IMR-90 (cell line): Measurements from ENCODE around the gene LARP1. TPM values are rescaled to one million over a fixed set of nuclear protein-coding genes. Genes with fewer than 3 reads are reported as not detected.

Source experiments
- ATAC-seq: fragments of 200-7000 bp; cut with Tn5 transposase; 2 replicates; pipeline ENCODE4 v1.9.1; 2020; ENCODE audit warnings: low read depth, mild to moderate bottlenecking, moderate library complexity
- BruUV-seq: library from RNA; stranded (reverse); fragments of 400-500 nt; replicated peaks from 2 replicates; lab custom pipeline; 2021; lab: Mats Ljungman, UMichigan
- CTCF ChIA-PET: fragments of 300-600 bp; formaldehyde crosslinking; extraction: SDS; loops from one replicate; lab custom pipeline; 2021; ENCODE audit warnings: antibody characterized with exemption; lab: Yijun Ruan, JAX
- POLR2A ChIA-PET: fragments of 300-600 bp; sonication (Branson Sonifier 250); formaldehyde crosslinking; loops from one replicate; lab custom pipeline; 2022; ENCODE audit warnings: antibody characterized with exemption; ENCODE audit not compliant: unreplicated experiment; lab: Charles Lee
- DNase-seq: peaks from one replicate; pipeline ENCODE4 v3.0.0; 2013
- H2AFZ ChIP-seq: replicated peaks from 2 replicates; pipeline ENCODE3; 2013; ENCODE audit warnings: low read length, mild to moderate bottlenecking; ENCODE audit not compliant: poor library complexity
- H2AK5ac ChIP-seq: 2 replicates; pipeline ENCODE4 v1.6.1; 2013; ENCODE audit warnings: low read depth, low read length, inconsistent platforms
- H2AK9ac ChIP-seq: replicated peaks from 2 replicates; pipeline ENCODE3; 2013; ENCODE audit warnings: mild to moderate bottlenecking, low read depth, low read length, moderate library complexity; ENCODE audit not compliant: poor library complexity
- H2BK120ac ChIP-seq: 2 replicates; pipeline ENCODE4 v1.6.1; 2013; ENCODE audit warnings: low read depth, low read length, inconsistent platforms
- H2BK15ac ChIP-seq: 3 replicates; pipeline ENCODE4 v1.6.1; 2013; ENCODE audit warnings: low read depth, low read length, inconsistent platforms
- H2BK20ac ChIP-seq: 2 replicates; pipeline ENCODE4 v1.6.1; 2013; ENCODE audit warnings: low read depth, mild to moderate bottlenecking, inconsistent platforms, low read length, moderate library complexity
- H2BK5ac ChIP-seq: 2 replicates; pipeline ENCODE4 v1.6.1; 2013; ENCODE audit warnings: mild to moderate bottlenecking, low read depth, low read length, inconsistent platforms; ENCODE audit not compliant: poor library complexity, severe bottlenecking
- H3K14ac ChIP-seq: replicated peaks from 2 replicates; pipeline ENCODE4 v1.6.1; 2013; ENCODE audit warnings: low read depth, low read length, inconsistent platforms
- H3K18ac ChIP-seq: 2 replicates; pipeline ENCODE4 v1.6.1; 2013; ENCODE audit warnings: low read depth, low read length, control low read depth
- H3K23ac ChIP-seq: 2 replicates; pipeline ENCODE4 v1.6.1; 2013; ENCODE audit warnings: low read depth, low read length, inconsistent platforms
- H3K27ac ChIP-seq: 2 replicates; pipeline ENCODE4 v1.5.1; 2013; ENCODE audit warnings: mild to moderate bottlenecking, control low read depth, low read length; ENCODE audit not compliant: insufficient read depth
- H3K27me3 ChIP-seq: 2 replicates; pipeline ENCODE4 v1.6.1; 2013; ENCODE audit warnings: low read length; ENCODE audit not compliant: control insufficient read depth, insufficient read depth
- H3K36me3 ChIP-seq: 2 replicates; pipeline ENCODE4 v1.6.1; 2013; ENCODE audit warnings: low read length, mixed read lengths; ENCODE audit not compliant: control insufficient read depth, insufficient read depth
- H3K4ac ChIP-seq: 2 replicates; pipeline ENCODE4 v1.6.1; 2013; ENCODE audit warnings: low read depth, low read length, inconsistent platforms
- H3K4me1 ChIP-seq: 2 replicates; pipeline ENCODE4 v1.6.1; 2013; ENCODE audit warnings: low read length, mixed read lengths; ENCODE audit not compliant: control insufficient read depth, insufficient read depth
- H3K4me2 ChIP-seq: 2 replicates; pipeline ENCODE4 v1.6.1; 2013; ENCODE audit warnings: low read depth, mild to moderate bottlenecking, control low read depth, low read length, moderate library complexity
- H3K4me3 ChIP-seq: 2 replicates; pipeline ENCODE4 v1.5.1; 2013; ENCODE audit warnings: low read depth, mild to moderate bottlenecking, control low read depth, low read length, moderate library complexity; ENCODE audit not compliant: insufficient read depth
- H3K56ac ChIP-seq: 2 replicates; pipeline ENCODE4 v1.6.1; 2013; ENCODE audit warnings: low read length, inconsistent platforms; ENCODE audit not compliant: insufficient read depth; ENCODE audit errors: extremely low read depth
- H3K79me1 ChIP-seq, 2 experiments: 2 replicates each; pipeline ENCODE4 v1.6.1; 2013; ENCODE audit warnings: low read length in 2 of 2, inconsistent platforms in 1 of 2, low read depth in 1 of 2
- H3K9ac ChIP-seq: 2 replicates; pipeline ENCODE4 v1.6.1; 2013; ENCODE audit warnings: low read depth, low read length, control low read depth
- H3K9me1 ChIP-seq: 2 replicates; pipeline ENCODE4 v1.6.1; 2013; ENCODE audit warnings: low read length, inconsistent platforms; ENCODE audit not compliant: insufficient read depth
- H3K9me3 ChIP-seq: 2 replicates; pipeline ENCODE4 v1.6.1; 2013; ENCODE audit warnings: low read length; ENCODE audit not compliant: control insufficient read depth, insufficient read depth
- H4K20me1 ChIP-seq: 2 replicates; pipeline ENCODE4 v1.6.1; 2013; ENCODE audit warnings: low read length, inconsistent platforms; ENCODE audit not compliant: insufficient read depth
- H4K5ac ChIP-seq: 2 replicates; pipeline ENCODE4 v1.6.1; 2013; ENCODE audit warnings: mild to moderate bottlenecking, low read depth, low read length, control low read depth
- H4K8ac ChIP-seq, 2 experiments: 2 replicates each; pipeline ENCODE4 v1.6.1; 2013; ENCODE audit warnings: low read depth in 2 of 2, low read length in 2 of 2, control low read depth in 1 of 2, inconsistent platforms in 1 of 2
- H4K91ac ChIP-seq: 2 replicates; pipeline ENCODE4 v1.6.1; 2013; ENCODE audit warnings: low read depth, low read length, inconsistent platforms; ENCODE audit not compliant: insufficient read depth
- RFX5 ChIP-seq: IDR thresholded peaks from 2 replicates; pipeline ENCODE4 v1.8.0; 2012; ENCODE audit warnings: low read depth, mild to moderate bottlenecking, low read length, moderate library complexity
- SMC3 ChIP-seq: fragments of 150-350 bp; IDR thresholded peaks from 2 replicates; pipeline ENCODE4 v1.6.1; 2016; ENCODE audit warnings: low read depth, mild to moderate bottlenecking, antibody characterized with exemption, low read length, moderate library complexity
- WGBS, 2 experiments: methylation state at CpG; one replicate each; pipeline versions ENCODE4 v1.1.5 to v1.1.7; 2013; ENCODE audit warnings: missing lambda C conversion rate in 2 of 2; ENCODE audit not compliant: insufficient read length in 1 of 2; ENCODE audit errors: extremely low coverage in 2 of 2; 5-methylcytosine and 5-hydroxymethylcytosine counted together
- dilution Hi-C: fragments of 300-500 bp; cut with HindIII; formaldehyde crosslinking; loops from one replicate; pipeline ENCODE4 v1.14.3; 2018; ENCODE audit warnings: low sequenced_read_pairs; ENCODE audit not compliant: unreplicated experiment
- in situ Hi-C: fragments of 300-500 bp; cut with MboI; formaldehyde crosslinking; loops from 3 replicates; pipeline ENCODE4 v1.14.3; 2019; ENCODE audit warnings: low sequenced_read_pairs, inconsistent platforms, mixed read lengths
- intact Hi-C: fragments of 100-400 bp; cut with micrococcal nuclease; formaldehyde crosslinking; loops from 2 replicates; pipeline ENCODE4 v1.10.0; 2022
- polyA plus RNA-seq, 3 experiments: library from polyadenylated mRNA; depleted of rRNA; stranded (reverse); fragments of >200 nt; gene quantifications; 2 replicates each; pipeline ENCODE4 v1.2.3, GENCODE V29; 2012; ENCODE audit warnings: low replicate concordance in 1 of 3
- total RNA-seq: library from RNA; depleted of rRNA; stranded (reverse); fragments of >200 nt; gene quantifications from 2 replicates; pipeline ENCODE4 v1.2.3, GENCODE V29; 2012

LARP1 gene
- total and polyA plus RNA-seq, 2 of the 4 experiments (the other 2 are of a cell fraction) = 47.3 to 77.4 TPM

GRCh38 chr5:154786414-154786813, 31.2 kb downstream of the LARP1 start:
- no peak overlapping the region for H3K4ac ChIP-seq
- H3K4me3 ChIP-seq = no peak overlapping the region
- H3K9me3 ChIP-seq = no peaks in the 10 kb centered on the region
- H3K18ac ChIP-seq = no peak overlapping the region
- no CpG with 5 or more reads among the region's 2 CpGs for WGBS, 2 experiments
- peaks cover 22% of the 10 kb centered on the region for H3K4me1 ChIP-seq
- peak overlapping the region; percentile 64; the same call in 1 of the 2 replicates for H3K4me2 ChIP-seq
- no peak overlapping the region for H4K8ac ChIP-seq
- in situ Hi-C loops (no loop called here), dilution Hi-C loops (no loop called here), intact Hi-C loops (no loop called here)
- H2BK5ac ChIP-seq = no peak overlapping the region
- ATAC-seq (peak; percentile 73), DNase-seq (peak; percentile 55)
- H3K27ac ChIP-seq = no peak overlapping the region
- H2AK9ac ChIP-seq = no peak overlapping the region
- H3K27me3 ChIP-seq = no peaks in the 10 kb centered on the region
- no peak overlapping the region for H3K9ac ChIP-seq
- H2AFZ ChIP-seq = no peak overlapping the region
- no peak overlapping the region for H3K14ac ChIP-seq
- ChIA-PET POLR2A (no interaction called here), CTCF (no interaction called here)
- no peak overlapping the region for H2BK15ac ChIP-seq
- no peak overlapping the region for H4K91ac ChIP-seq
- H4K5ac ChIP-seq = no peak overlapping the region
- no peak overlapping the region for H2AK5ac ChIP-seq
- 0 out of 2 replicates have a peak overlapping the region, but pooled peaks have one; percentile 40 for H3K23ac ChIP-seq
- no peak overlapping the region for H2BK120ac ChIP-seq
- peaks cover 94% of the 10 kb centered on the region for H4K20me1 ChIP-seq
- peaks cover 32 to 84% of the 10 kb centered on the region in 2 experiments for H3K79me1 ChIP-seq
- H3K36me3 ChIP-seq = 0 out of 2 replicates have a peak, but pooled peaks cover 6% of the 10 kb centered on the region
- H3K9me1 ChIP-seq = peaks cover 45% of the 10 kb centered on the region
- BruUV-seq = no TSS peak
- no peak for TF ChIP-seq SMC3
- peak; percentile 82 for TF ChIP-seq RFX5
- no peak overlapping the region for H3K56ac ChIP-seq
- H2BK20ac ChIP-seq = no peak overlapping the region
